ENCODE data around the gene TIMM17A. TPM values are rescaled to one million over a fixed set of nuclear protein-coding genes. Genes with fewer than 3 reads are reported as not detected.
A peak's percentile ranks its signal among the peaks of the same experiment; 100 is the strongest.

Gene TIMM17A
- total RNA-seq, 1 donor from 2014 or later: 50.5 TPM

- Histone ChIP-seq H3K27ac (no peak overlapping the region), H3K27me3 (no peaks in the 10 kb centered on the region), H3K4me2 (no peak overlapping the region), H3K9ac (no peak overlapping the region), H2AFZ (replicated peaks) (no peak overlapping the region), H3K4me3 (no peak overlapping the region), H3K36me3 (no peaks in the 10 kb centered on the region), H4K20me1 (ENCODE audit: low read depth) (peaks cover 4% of the 10 kb centered on the region), H3K9me3 (ENCODE audit: low read depth) (no peaks in the 10 kb centered on the region), H3F3A (ENCODE audit: low read depth) (peaks cover 34% of the 10 kb centered on the region), H3K4me1 (peaks cover 27% of the 10 kb centered on the region), H3K79me2 (ENCODE audit: low read depth) (no peaks in the 10 kb centered on the region)
- no peak overlapping the region for H3K27ac Mint-ChIP-seq
- H3K27me3 Mint-ChIP-seq (ENCODE audit: insufficient read depth, low read depth): peaks cover 2% of the 10 kb centered on the region
- H3K9me3 Mint-ChIP-seq: no peaks in the 10 kb centered on the region
- TF ChIP-seq EZH2phosphoT487 (IDR thresholded peaks at IDR 0.05) (no peak), EZH2 (IDR thresholded peaks at IDR 0.05) (no peak)
- TF ChIP-seq, protein P1, sequence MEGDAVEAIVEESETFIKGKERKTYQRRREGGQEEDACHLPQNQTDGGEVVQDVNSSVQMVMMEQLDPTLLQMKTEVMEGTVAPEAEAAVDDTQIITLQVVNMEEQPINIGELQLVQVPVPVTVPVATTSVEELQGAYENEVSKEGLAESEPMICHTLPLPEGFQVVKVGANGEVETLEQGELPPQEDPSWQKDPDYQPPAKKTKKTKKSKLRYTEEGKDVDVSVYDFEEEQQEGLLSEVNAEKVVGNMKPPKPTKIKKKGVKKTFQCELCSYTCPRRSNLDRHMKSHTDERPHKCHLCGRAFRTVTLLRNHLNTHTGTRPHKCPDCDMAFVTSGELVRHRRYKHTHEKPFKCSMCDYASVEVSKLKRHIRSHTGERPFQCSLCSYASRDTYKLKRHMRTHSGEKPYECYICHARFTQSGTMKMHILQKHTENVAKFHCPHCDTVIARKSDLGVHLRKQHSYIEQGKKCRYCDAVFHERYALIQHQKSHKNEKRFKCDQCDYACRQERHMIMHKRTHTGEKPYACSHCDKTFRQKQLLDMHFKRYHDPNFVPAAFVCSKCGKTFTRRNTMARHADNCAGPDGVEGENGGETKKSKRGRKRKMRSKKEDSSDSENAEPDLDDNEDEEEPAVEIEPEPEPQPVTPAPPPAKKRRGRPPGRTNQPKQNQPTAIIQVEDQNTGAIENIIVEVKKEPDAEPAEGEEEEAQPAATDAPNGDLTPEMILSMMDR (IDR thresholded peaks at IDR 0.05): no peak
- H3K4me3 Mint-ChIP-seq: no peak overlapping the region
- no peak for DNase-seq (ENCODE audit: low spot score)
- no peaks in the 10 kb centered on the region for H3K36me3 Mint-ChIP-seq
- peaks cover 36% of the 10 kb centered on the region for H3K4me1 Mint-ChIP-seq
Observed at GRCh38 chr1:201937624-201938213, 17.6 kb upstream of the TIMM17A start.

DNA sequence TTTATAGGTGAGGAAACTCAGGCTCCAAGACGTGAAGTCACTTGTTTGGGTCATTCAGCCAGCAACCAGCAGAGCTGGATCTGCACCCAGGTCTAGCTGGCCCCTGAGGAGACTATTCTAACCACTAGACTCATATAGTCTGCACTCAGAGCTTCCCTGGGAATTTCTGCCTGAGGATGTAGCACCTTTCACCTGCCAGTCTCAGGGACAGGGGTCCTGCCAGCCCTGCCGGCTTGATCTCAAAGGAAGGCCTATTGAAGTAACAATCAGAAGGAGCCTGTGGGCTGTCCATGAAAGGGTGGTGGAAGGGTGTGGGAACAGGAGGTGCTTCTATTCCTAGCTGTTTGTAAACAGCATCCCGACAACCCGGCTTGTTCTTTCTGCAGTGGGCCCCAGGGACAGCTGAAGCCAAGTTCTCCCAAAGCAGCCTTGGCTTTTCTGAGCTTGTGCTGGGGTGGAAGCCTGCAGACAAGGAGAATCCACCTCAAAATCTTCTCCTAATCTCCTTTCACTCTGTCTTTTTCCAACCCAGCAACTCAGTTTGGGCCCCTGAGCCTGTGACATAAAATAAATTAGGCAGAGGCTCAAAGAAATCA is 16.8 kb upstream of the TIMM17A start:
- H3K4me3 ChIP-seq: no peak overlapping the region
- no peak overlapping the region for H2AFZ ChIP-seq (replicated peaks)
- H3K4me2 ChIP-seq: peak overlapping the region; percentile 25
- H3F3A ChIP-seq (ENCODE audit: low read depth): peaks cover 36% of the 10 kb centered on the region
- peak overlapping the region; percentile 39 for H3K27ac ChIP-seq
- H3K4me1 Mint-ChIP-seq: peaks cover 43% of the 10 kb centered on the region
- no peak for DNase-seq (ENCODE audit: low spot score)
- no peaks in the 10 kb centered on the region for H3K36me3 ChIP-seq
- no peaks in the 10 kb centered on the region for H3K27me3 ChIP-seq
- H4K20me1 ChIP-seq (ENCODE audit: low read depth): peaks cover 4% of the 10 kb centered on the region
- peaks cover 30% of the 10 kb centered on the region for H3K4me1 ChIP-seq
- H3K9me3 ChIP-seq (ENCODE audit: low read depth): no peaks in the 10 kb centered on the region
- no peaks in the 10 kb centered on the region for H3K9me3 Mint-ChIP-seq
- no peak overlapping the region for H3K4me3 Mint-ChIP-seq
- no peak overlapping the region for H3K9ac ChIP-seq
- peak overlapping the region; percentile 74 for H3K27ac Mint-ChIP-seq
- no peak for TF ChIP-seq EZH2 (IDR thresholded peaks at IDR 0.05)
- TF ChIP-seq EZH2phosphoT487 (IDR thresholded peaks at IDR 0.05): no peak
- TF ChIP-seq, protein P1 (IDR thresholded peaks at IDR 0.05): no peak
- no peaks in the 10 kb centered on the region for H3K36me3 Mint-ChIP-seq
- peaks cover 2% of the 10 kb centered on the region for H3K27me3 Mint-ChIP-seq (ENCODE audit: insufficient read depth, low read depth)
- H3K79me2 ChIP-seq (ENCODE audit: low read depth): no peaks in the 10 kb centered on the region

- no peak overlapping the region for H3K4me3 ChIP-seq
- peak overlapping the region; percentile 39 for H3K27ac ChIP-seq
- Mint-ChIP-seq H3K4me1 (peaks cover 46% of the 10 kb centered on the region), H3K36me3 (no peaks in the 10 kb centered on the region), H3K9me3 (no peaks in the 10 kb centered on the region), H3K4me3 (no peak overlapping the region), H3K27me3 (ENCODE audit: insufficient read depth, low read depth) (peaks cover 2% of the 10 kb centered on the region), H3K27ac (peak overlapping the region; percentile 74)
- TF ChIP-seq, protein P1 (IDR thresholded peaks at IDR 0.05): no peak
- TF ChIP-seq EZH2 (IDR thresholded peaks at IDR 0.05) (no peak), EZH2phosphoT487 (IDR thresholded peaks at IDR 0.05) (no peak)
- H3F3A ChIP-seq (ENCODE audit: low read depth): peaks cover 36% of the 10 kb centered on the region
- H3K36me3 ChIP-seq: no peaks in the 10 kb centered on the region
- DNase-seq (ENCODE audit: low spot score): no peak
- H3K4me2 ChIP-seq: peak overlapping the region; percentile 25
- H2AFZ ChIP-seq (replicated peaks): no peak overlapping the region
- no peak overlapping the region for H3K9ac ChIP-seq
- no peaks in the 10 kb centered on the region for H3K9me3 ChIP-seq (ENCODE audit: low read depth)
- H3K4me1 ChIP-seq: peaks cover 30% of the 10 kb centered on the region
- H4K20me1 ChIP-seq (ENCODE audit: low read depth): peaks cover 4% of the 10 kb centered on the region
- H3K79me2 ChIP-seq (ENCODE audit: low read depth): no peaks in the 10 kb centered on the region
- no peaks in the 10 kb centered on the region for H3K27me3 ChIP-seq
Observed at GRCh38 chr1:201939148-201939547, 16.2 kb upstream of the TIMM17A start.

Data from neural progenitor cell (in vitro differentiated cells).